Neural cell (in vitro differentiated cells): ENCODE results near the gene NOTCH3.

ENCODE experiments used
- CTCF ChIP-seq: fragments of 450-650 bp; IDR thresholded peaks from 2 replicates; pipeline ENCODE4 v1.5.1; 2014; ENCODE audit warnings: antibody characterized with exemption, mild to moderate bottlenecking, moderate library complexity; ENCODE audit not compliant: poor library complexity, severe bottlenecking
- EP300 ChIP-seq: fragments of 450-650 bp; conservative IDR thresholded peaks from 2 replicates; pipeline ENCODE4 v1.6.1; 2014; ENCODE audit warnings: antibody characterized with exemption, mild to moderate bottlenecking, moderate library complexity; ENCODE audit not compliant: poor library complexity, severe bottlenecking
- EZH2 ChIP-seq: fragments of 200-600, 300-800 bp; shearing (Covaris generic), sonication (generic); IDR thresholded peaks from 2 replicates; pipeline ENCODE4 v1.6.1; 2014; ENCODE audit warnings: antibody characterized with exemption, low read length, borderline replicate concordance, mild to moderate bottlenecking; ENCODE audit not compliant: insufficient read depth, poor library complexity, severe bottlenecking
- MXI1 ChIP-seq: fragments of 450-650 bp; conservative IDR thresholded peaks from 2 replicates; pipeline ENCODE4 v1.6.1; 2014; ENCODE audit warnings: antibody characterized with exemption, mild to moderate bottlenecking; ENCODE audit not compliant: poor library complexity, severe bottlenecking
- POLR2AphosphoS5 ChIP-seq: IDR thresholded peaks from 2 replicates; pipeline ENCODE4 v1.6.1; 2012
- RAD21 ChIP-seq: fragments of 450-650 bp; conservative IDR thresholded peaks from 2 replicates; pipeline ENCODE4 v1.6.1; 2014; ENCODE audit warnings: antibody characterized with exemption, mild to moderate bottlenecking, moderate library complexity
- REST ChIP-seq: IDR thresholded peaks from 2 replicates; pipeline ENCODE4 v1.6.1; 2012; ENCODE audit warnings: borderline replicate concordance
- SMC3 ChIP-seq: fragments of 450-650 bp; conservative IDR thresholded peaks from 2 replicates; pipeline ENCODE4 v1.6.1; 2014; ENCODE audit warnings: antibody characterized with exemption, mild to moderate bottlenecking, moderate library complexity; ENCODE audit not compliant: poor library complexity
- TAF1 ChIP-seq: IDR thresholded peaks from 2 replicates; pipeline ENCODE4 v1.6.1; 2012; ENCODE audit warnings: low read depth

- TF ChIP-seq CTCF (no peak), EZH2 (no peak), POLR2AphosphoS5 (no peak), RAD21 (no peak), MXI1 (no peak), EP300 (no peak), SMC3 (no peak), REST (no peak), TAF1 (no peak)
Measured at GRCh38 chr19:15173746-15174404, 26.9 kb downstream of the NOTCH3 start.
